Large intestine (tissue), 3 donors: ENCODE measurements around the gene DPP10. TPM values are rescaled to one million over a fixed set of nuclear protein-coding genes. Genes with fewer than 3 reads are reported as not detected.

ENCODE experiments used
- DNase-seq, 2 donors: peaks; one replicate each; pipeline versions ENCODE4 v3.0.0 to v3.0.0-alpha.2; 2013
- H3K27ac ChIP-seq: one replicate; pipeline ENCODE4 v1.5.1; 2013; ENCODE audit warnings: low read length
- H3K27me3 ChIP-seq: 2 replicates; pipeline ENCODE4 v1.6.1; 2013; ENCODE audit warnings: low read length; ENCODE audit not compliant: control insufficient read depth, insufficient read depth
- H3K36me3 ChIP-seq: 2 replicates; pipeline ENCODE4 v1.6.1; 2013; ENCODE audit warnings: low read length; ENCODE audit not compliant: control insufficient read depth, insufficient read depth
- H3K4me1 ChIP-seq: one replicate; pipeline ENCODE4 v1.6.1; 2013; ENCODE audit warnings: low read length; ENCODE audit not compliant: control insufficient read depth, insufficient read depth
- H3K4me3 ChIP-seq: one replicate; pipeline ENCODE4 v1.5.1; 2013; ENCODE audit warnings: low read length
- H3K9me3 ChIP-seq: one replicate; pipeline ENCODE4 v1.6.1; 2013; ENCODE audit warnings: mild to moderate bottlenecking, low read depth, low read length, moderate library complexity; ENCODE audit not compliant: control insufficient read depth
- WGBS: methylation state at CpG from one replicate; pipeline ENCODE4 v1.1.5; 2013; ENCODE audit warnings: low lambda C conversion rate; ENCODE audit not compliant: insufficient coverage; 5-methylcytosine and 5-hydroxymethylcytosine counted together
- polyA plus RNA-seq: library from polyadenylated mRNA; unstranded; fragments of 120-200 nt; gene quantifications from one replicate; pipeline ENCODE4 v1.2.1, GENCODE V29; 2013

Gene DPP10
- polyA plus RNA-seq, 1 donor = 17.3 TPM

DNA sequence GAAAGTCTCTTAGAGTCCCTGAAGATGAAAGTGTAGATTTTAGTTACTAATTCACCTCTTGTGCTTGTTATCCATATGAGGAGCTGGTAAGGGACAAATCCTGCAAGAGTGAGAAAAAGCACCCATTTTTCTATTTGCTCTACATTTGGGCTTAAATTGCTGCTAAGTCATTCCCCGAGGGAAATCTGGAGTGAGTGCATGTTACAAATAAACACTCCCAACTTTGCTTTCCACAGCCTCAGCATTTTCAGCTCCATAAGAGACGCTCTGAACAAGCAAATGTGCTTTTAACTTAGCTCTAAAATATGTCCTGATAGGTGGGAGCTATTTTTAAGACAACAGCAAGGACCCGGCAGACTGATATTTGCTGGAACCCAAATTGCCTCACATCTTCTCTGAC lies 126.7 kb downstream of the DPP10 start:
- H3K36me3 ChIP-seq = no peaks in the 10 kb centered on the region
- no peak for DNase-seq
- H3K27ac ChIP-seq = no peak overlapping the region
- no peaks in the 10 kb centered on the region for H3K9me3 ChIP-seq
- H3K27me3 ChIP-seq = no peaks in the 10 kb centered on the region
- 60% methylated on average over 2 of the region's 3 CpGs for WGBS
- no peak overlapping the region for H3K4me3 ChIP-seq
- H3K4me1 ChIP-seq = no peaks in the 10 kb centered on the region

DNA sequence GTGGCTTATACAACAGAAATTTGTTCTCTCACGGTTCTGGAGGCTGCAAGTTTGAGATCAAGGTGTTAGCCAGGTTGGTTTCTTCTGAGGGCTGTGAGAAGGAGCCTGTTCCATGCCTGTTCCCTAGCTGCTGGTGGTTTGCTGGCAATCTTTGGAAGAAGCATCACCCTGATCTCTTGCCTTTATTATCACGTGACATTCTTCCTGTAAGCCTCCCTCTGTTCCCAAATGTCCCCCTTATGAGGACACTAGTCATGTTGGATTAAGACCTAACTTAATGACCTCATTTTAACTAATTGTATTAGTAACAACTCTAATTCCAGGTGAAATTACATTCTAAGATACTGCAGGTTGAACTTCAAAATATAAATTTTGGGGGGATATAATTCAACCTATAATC lies 135.2 kb downstream of the DPP10 start:
- no CpG with 5 or more reads among the region's 2 CpGs for WGBS
- H3K36me3 ChIP-seq = no peaks in the 10 kb centered on the region
- no peaks in the 10 kb centered on the region for H3K4me1 ChIP-seq

DNA sequence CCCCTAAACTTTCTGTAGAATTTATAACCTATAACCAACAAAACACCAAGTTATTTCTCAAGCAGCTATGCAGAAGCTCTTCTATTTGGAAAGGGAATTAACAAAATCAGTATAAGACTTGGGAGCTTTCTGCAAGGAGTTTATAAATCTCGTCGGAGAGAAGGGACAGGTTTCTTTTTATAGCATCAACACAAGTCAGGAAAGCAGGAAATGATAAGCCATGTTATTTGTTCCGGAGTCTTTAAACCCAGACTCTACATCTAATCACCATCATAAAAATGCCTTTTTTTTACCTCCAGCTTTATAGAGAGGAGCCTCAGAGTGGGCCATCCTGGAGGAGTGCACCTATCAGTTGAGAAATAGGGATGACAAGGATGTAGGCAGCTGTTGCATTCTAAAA lies 137.1 kb downstream of the DPP10 start:
- Histone ChIP-seq H3K27me3 (peaks cover 2% of the 10 kb centered on the region), H3K36me3 (no peaks in the 10 kb centered on the region), H3K4me1 (no peaks in the 10 kb centered on the region), H3K9me3 (no peaks in the 10 kb centered on the region), H3K4me3 (no peak overlapping the region), H3K27ac (no peak overlapping the region)
- WGBS = no CpG with 5 or more reads among the region's 3 CpGs
- DNase-seq = peak in 1 of 2 donors; percentile 4

More for the DNA sequence above, 135.2 kb downstream of the DPP10 start:
- Histone ChIP-seq H3K27me3 (peaks cover 2% of the 10 kb centered on the region), H3K9me3 (no peaks in the 10 kb centered on the region), H3K4me3 (no peak overlapping the region), H3K27ac (no peak overlapping the region)
- no peak for DNase-seq

- 80% methylated on average over 1 of the region's 6 CpGs for WGBS
- Histone ChIP-seq H3K9me3 (no peaks in the 10 kb centered on the region), H3K27ac (no peak overlapping the region), H3K27me3 (peaks cover 2% of the 10 kb centered on the region), H3K36me3 (no peaks in the 10 kb centered on the region), H3K4me3 (no peak overlapping the region), H3K4me1 (no peaks in the 10 kb centered on the region)
- DNase-seq = no peak
Observed at GRCh38 chr2:114580691-114581090, 138.2 kb downstream of the DPP10 start.

- no peak for DNase-seq
- 80% methylated on average over 1 of the region's 1 CpG for WGBS
Observed at GRCh38 chr2:114598329-114598728, 155.9 kb downstream of the DPP10 start.

GRCh38 chr2:114609203-114609602 lies 166.8 kb downstream of the DPP10 start:
- Histone ChIP-seq H3K27me3 (peaks cover 10% of the 10 kb centered on the region), H3K27ac (no peak overlapping the region), H3K9me3 (no peaks in the 10 kb centered on the region), H3K36me3 (no peaks in the 10 kb centered on the region), H3K4me1 (no peaks in the 10 kb centered on the region), H3K4me3 (no peak overlapping the region)
- no peak for DNase-seq
- WGBS = no CpG with 5 or more reads among the region's 4 CpGs

More at GRCh38 chr2:114598329-114598728, 155.9 kb downstream of the DPP10 start:
- Histone ChIP-seq H3K4me1 (no peaks in the 10 kb centered on the region), H3K36me3 (no peaks in the 10 kb centered on the region), H3K27ac (no peak overlapping the region), H3K4me3 (no peak overlapping the region), H3K9me3 (no peaks in the 10 kb centered on the region), H3K27me3 (no peaks in the 10 kb centered on the region)

DNA sequence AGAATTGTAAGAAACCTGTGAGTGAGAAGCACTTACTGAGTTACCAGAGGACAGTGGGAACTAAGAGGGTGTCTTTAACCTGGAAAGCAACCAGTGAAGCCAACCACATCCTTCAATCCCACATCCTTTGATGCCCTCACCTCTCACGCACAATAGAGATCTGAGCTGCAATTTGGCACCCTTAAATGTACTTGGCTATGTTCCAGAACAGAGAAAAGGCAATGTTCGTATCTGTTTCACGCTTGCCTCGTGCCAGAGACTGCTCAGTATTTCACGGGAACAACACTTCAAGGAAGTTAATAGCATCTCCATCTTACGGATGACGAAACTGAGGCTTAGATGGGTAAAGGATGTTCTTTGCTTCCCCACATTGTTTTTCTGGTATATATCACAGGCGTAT lies 167.4 kb downstream of the DPP10 start:
- Histone ChIP-seq H3K36me3 (no peaks in the 10 kb centered on the region), H3K27ac (no peak overlapping the region), H3K4me3 (no peak overlapping the region), H3K27me3 (peaks cover 10% of the 10 kb centered on the region), H3K4me1 (no peaks in the 10 kb centered on the region), H3K9me3 (no peaks in the 10 kb centered on the region)
- DNase-seq = no peak
- WGBS = no CpG with 5 or more reads among the region's 8 CpGs

DNA sequence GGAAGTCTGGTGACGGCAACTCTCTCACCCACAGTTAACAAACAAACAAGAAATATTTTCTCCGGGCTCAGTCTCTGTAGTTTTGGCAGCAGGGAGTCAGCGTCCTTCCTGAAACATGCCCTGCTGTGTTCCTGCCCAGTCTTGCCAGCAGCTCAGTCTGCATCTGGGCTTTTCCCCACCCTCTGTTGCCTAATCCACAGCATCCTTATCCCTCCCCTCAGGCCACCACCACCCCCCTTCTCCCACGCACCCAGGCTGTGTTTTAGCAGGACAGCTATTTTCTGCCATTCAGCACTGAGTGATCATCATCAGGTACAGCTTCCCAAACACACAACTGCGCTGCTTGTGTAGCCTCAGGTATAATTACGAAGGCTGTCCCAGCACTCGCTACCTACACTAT lies 168.2 kb downstream of the DPP10 start:
- no peaks in the 10 kb centered on the region for H3K36me3 ChIP-seq
- H3K4me3 ChIP-seq = no peak overlapping the region
- H3K27me3 ChIP-seq = peaks cover 10% of the 10 kb centered on the region
- H3K4me1 ChIP-seq = no peaks in the 10 kb centered on the region
- no peak overlapping the region for H3K27ac ChIP-seq
- no peak for DNase-seq
- WGBS = no CpG with 5 or more reads among the region's 7 CpGs
- no peaks in the 10 kb centered on the region for H3K9me3 ChIP-seq

DNA sequence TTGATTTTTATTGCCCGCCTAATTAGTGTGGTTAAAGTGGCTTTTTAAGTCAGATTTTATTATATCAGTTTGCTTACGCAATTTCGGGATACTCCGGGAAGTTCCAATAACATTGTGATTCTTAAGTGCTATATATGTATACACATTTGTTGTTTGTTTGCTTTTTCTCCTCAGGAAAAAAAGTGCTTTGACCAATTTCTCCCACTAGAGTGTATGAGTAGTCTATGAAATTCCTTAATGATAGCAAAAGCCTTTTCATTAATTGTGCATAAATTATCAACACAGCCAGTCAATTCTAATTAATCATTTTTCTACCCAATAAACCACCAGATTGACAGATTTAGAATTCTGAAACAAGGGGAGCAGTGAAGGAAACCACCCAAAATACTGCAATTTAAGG lies 172.2 kb downstream of the DPP10 start:
- H3K9me3 ChIP-seq = no peaks in the 10 kb centered on the region
- WGBS = no CpG with 5 or more reads among the region's 4 CpGs
- H3K27me3 ChIP-seq = peaks cover 10% of the 10 kb centered on the region
- H3K36me3 ChIP-seq = no peaks in the 10 kb centered on the region
- no peak overlapping the region for H3K4me3 ChIP-seq
- no peak overlapping the region for H3K27ac ChIP-seq
- no peaks in the 10 kb centered on the region for H3K4me1 ChIP-seq
- no peak for DNase-seq

DNA sequence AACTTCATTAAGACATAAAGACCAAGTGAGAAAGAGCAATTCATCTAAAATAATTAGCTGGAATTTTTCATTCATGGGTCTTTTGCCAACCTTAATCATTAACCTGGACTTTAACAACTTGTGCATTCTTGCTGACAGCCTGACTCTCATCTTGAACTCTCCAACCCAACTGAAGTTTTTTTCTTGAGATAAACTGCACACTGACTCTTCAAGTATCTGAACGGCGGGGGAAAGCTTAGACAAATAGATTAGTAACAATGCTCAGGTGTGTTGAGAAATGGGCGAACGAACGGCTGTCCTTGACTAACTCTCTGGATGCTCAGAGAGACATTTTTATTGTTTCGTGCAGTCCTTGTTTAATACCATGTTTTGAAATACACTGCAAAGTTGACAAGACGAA lies 186.0 kb downstream of the DPP10 start:
- peak; percentile 40 to 69 for DNase-seq

DNA sequence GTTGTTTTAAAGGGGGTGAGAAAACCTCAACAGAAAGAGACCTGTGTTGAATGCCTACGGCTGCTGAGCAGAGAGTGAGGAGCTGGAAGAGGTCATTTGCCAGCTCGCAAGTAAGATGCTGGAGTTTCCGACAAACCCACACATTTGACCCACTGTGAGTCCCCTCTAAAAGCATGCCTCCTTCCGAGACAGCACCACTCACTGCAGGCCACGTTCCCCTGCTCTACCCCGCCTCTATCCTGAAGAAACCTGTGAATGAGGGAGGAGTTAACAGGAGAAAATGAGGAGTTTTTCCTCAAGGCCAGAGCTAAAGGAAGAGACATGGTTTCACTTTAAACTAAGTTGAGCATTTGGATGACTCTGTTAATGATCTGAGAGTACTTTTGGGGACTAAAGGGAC lies 188.7 kb downstream of the DPP10 start:
- H3K27ac ChIP-seq = no peak overlapping the region
- no peak overlapping the region for H3K4me3 ChIP-seq
- H3K9me3 ChIP-seq = no peaks in the 10 kb centered on the region
- no peak for DNase-seq
- 100% methylated on average over 2 of the region's 6 CpGs for WGBS
- no peaks in the 10 kb centered on the region for H3K4me1 ChIP-seq
- H3K27me3 ChIP-seq = no peaks in the 10 kb centered on the region
- no peaks in the 10 kb centered on the region for H3K36me3 ChIP-seq

More for the DNA sequence above, 186.0 kb downstream of the DPP10 start:
- H3K4me1 ChIP-seq = no peaks in the 10 kb centered on the region
- no peaks in the 10 kb centered on the region for H3K9me3 ChIP-seq
- WGBS = no CpG with 5 or more reads among the region's 7 CpGs
- no peak overlapping the region for H3K4me3 ChIP-seq
- no peak overlapping the region for H3K27ac ChIP-seq
- H3K36me3 ChIP-seq = no peaks in the 10 kb centered on the region
- H3K27me3 ChIP-seq = no peaks in the 10 kb centered on the region
